Measurements from ENCODE around the gene LAMP5. TPM values are rescaled to one million over a fixed set of nuclear protein-coding genes. Genes with fewer than 3 reads are reported as not detected.

LAMP5 gene
- total RNA-seq, 1 experiment from 2014 or later, result 1.4 TPM

DNA sequence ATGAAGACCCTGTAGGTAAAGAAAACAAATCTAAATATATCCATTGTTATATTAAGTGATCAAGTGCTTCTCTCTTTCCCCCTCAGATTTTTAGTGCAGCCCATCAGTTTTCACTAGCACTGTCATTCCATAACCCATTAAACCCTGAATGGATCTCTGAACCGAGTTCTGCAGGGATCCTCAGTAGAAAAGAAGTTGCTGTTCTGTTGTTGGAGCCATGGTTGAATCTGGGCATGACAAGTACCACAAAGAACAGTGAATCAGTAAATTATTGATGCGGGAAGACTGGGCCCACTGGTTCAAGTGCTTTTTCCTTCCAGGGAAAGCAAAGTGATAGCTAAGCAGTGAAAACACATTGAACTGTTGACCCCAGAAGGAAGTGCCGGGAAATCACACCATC, 60.4 kb downstream of the LAMP5 start:
- peaks cover 15% of the 10 kb centered on the region; the same call in 1 of the 2 replicates for H3K27me3 ChIP-seq (ENCODE audit: control insufficient read depth, insufficient read depth, low read length)
- H3K36me3 ChIP-seq (replicated peaks; ENCODE audit: control insufficient read depth, insufficient read depth, low read length), result no peaks in the 10 kb centered on the region
- H3K4me3 ChIP-seq (ENCODE audit: insufficient read depth, low read depth, low read length), result no peak overlapping the region
- no peak for DNase-seq

DNA sequence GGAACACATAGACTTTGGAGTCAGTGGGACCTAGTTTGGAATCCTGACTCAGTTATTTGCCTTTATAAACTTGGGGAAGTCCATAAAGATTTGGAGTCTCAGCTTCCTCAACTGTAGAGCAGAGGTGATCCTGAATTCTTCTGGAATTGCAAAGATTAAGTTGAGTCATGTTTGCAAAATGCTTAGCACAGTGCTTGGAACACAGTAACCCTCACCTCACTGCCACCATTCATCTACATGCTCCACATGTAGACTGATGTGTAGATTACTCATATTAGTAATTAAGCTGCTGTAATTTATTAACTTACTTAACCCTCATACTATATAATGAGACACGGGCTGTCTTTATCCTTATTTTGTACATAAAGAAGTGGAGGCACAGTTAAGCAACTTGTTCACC, 61.4 kb downstream of the LAMP5 start:
- no peaks in the 10 kb centered on the region for H3K36me3 ChIP-seq (replicated peaks; ENCODE audit: control insufficient read depth, insufficient read depth, low read length)
- no peak overlapping the region for H3K4me3 ChIP-seq (ENCODE audit: insufficient read depth, low read depth, low read length)
- peaks cover 12% of the 10 kb centered on the region; the same call in 1 of the 2 replicates for H3K27me3 ChIP-seq (ENCODE audit: control insufficient read depth, insufficient read depth, low read length)
- DNase-seq, result no peak

DNA sequence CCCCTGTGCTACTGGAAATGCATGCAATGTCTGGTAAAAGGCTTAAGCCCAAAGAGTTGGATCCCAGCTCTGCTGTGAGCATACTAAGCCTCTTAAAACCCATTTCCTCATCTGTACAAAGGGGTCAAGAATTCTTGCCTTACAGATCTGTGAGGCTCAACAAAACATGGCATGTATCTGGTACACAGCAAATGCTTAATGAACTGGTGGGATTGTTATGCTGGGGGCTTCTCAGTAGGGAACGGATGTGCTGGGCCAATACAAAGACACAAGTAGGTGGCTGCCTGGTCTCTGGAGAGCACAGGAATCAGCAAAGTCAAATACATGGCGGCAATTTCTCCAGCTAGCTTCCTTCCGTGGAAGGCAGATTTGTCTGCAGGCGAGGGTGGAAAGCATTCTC, 62.3 kb downstream of the LAMP5 start:
- no peaks in the 10 kb centered on the region for H3K36me3 ChIP-seq (replicated peaks; ENCODE audit: control insufficient read depth, insufficient read depth, low read length)
- no peak for DNase-seq
- H3K4me3 ChIP-seq (ENCODE audit: insufficient read depth, low read depth, low read length), result no peak overlapping the region
- H3K27me3 ChIP-seq (ENCODE audit: control insufficient read depth, insufficient read depth, low read length), result peaks cover 11% of the 10 kb centered on the region; the same call in 1 of the 2 replicates

DNA sequence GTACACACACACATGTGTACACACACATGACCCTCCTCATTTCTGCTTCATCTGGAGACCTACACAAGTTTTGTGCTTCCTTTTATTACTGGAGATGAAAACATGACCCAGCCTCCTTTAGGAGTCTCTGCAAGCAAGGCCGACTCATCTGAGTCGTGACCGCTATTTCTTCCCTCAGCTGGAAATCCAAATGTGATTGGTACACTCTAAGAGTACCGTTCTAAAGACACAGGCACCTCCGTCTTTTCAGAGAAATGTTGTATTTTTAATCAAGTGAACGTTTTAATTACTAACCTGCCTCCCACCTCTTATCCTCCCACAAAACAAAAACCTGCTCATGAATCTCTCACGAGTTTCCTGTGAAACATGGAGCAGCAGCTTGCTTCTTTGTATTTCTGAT, 63.0 kb downstream of the LAMP5 start:
- H3K27me3 ChIP-seq (ENCODE audit: control insufficient read depth, insufficient read depth, low read length), result peaks cover 11% of the 10 kb centered on the region; the same call in 1 of the 2 replicates
- DNase-seq, result no peak
- no peak overlapping the region for H3K4me3 ChIP-seq (ENCODE audit: insufficient read depth, low read depth, low read length)
- no peaks in the 10 kb centered on the region for H3K36me3 ChIP-seq (replicated peaks; ENCODE audit: control insufficient read depth, insufficient read depth, low read length)

DNA sequence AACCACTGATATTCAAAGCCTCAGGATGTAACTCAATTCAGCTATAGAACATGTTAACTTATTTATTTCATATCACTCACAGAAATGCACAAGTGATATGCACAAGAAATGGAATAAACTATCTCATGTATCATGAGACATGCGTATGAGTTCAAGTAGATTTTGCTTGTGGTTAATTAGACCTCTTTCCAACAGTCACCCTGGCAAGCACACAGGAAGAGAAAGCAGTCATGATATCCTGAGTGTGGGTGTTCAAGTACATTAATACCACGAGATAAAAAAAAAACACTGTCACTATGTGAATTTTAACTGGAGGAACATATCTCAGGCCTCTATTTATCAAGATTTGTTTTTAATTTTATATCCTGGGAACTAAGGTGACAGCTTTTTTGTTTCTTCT, 64.2 kb downstream of the LAMP5 start:
- Histone ChIP-seq H3K36me3 (replicated peaks; ENCODE audit: control insufficient read depth, insufficient read depth, low read length) (no peaks in the 10 kb centered on the region), H3K27me3 (ENCODE audit: control insufficient read depth, insufficient read depth, low read length) (peaks cover 8% of the 10 kb centered on the region; the same call in 1 of the 2 replicates), H3K4me3 (ENCODE audit: insufficient read depth, low read depth, low read length) (no peak overlapping the region)
- no peak for DNase-seq

All from H7 (cell line).